NCI-H1092 (cell line): Measurements from ENCODE around the gene C16orf46.

Experiments
- DNase-seq: peaks from one replicate; lab custom pipeline; 2025; lab: John Stamatoyannopoulos, UW

Gene C16orf46

DNA sequence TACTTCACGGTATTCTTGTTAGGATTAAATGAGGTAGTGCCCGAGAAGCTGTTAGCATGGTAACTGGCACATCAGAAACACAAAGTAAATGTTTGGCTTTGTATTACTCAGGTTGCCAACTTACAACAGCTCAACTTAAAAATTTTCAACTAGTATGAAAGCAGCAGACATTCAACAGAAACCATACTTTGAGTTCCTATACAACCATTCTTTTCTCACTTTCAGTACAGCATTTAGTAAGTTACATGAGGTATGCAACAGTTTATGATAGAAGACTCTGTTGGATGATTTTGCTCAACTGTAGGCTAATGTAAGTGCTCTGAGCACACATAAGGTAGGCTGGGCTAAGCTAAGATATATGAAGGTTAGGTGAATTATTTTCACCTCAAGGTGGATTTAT is 62.4 kb downstream of the C16orf46 start:
- DNase-seq, result no peak

- DNase-seq, result no peak
Measured at GRCh38 chr16:81012974-81013373, 64.1 kb downstream of the C16orf46 start.
